B cell (primary cell): ENCODE results near the gene PXN. TPM values are rescaled to one million over a fixed set of nuclear protein-coding genes. Genes with fewer than 3 reads are reported as not detected.
A peak's percentile ranks its signal among the peaks of the same experiment; 100 is the strongest.

Experiments
- ATAC-seq: fragments of 200-7000 bp; cut with Tn5 transposase; one replicate; pipeline ENCODE4 v1.10.0; 2021; ENCODE audit warnings: low read depth, mild to moderate bottlenecking, moderate number of reproducible peaks, moderate library complexity
- CTCF ChIA-PET: fragments of 350-600 bp; sonication (Branson Sonifier 250); formaldehyde crosslinking; loops from one replicate; lab custom pipeline; 2021; ENCODE audit warnings: antibody characterized with exemption, inconsistent platforms; lab: Charles Lee
- POLR2A ChIA-PET: fragments of 350-600 bp; sonication (Branson Sonifier 250); formaldehyde crosslinking; loops from one replicate; lab custom pipeline; 2021; ENCODE audit warnings: antibody characterized with exemption; lab: Charles Lee
- DNase-seq: peaks from one replicate; pipeline ENCODE4 v3.0.0; 2013
- H2AFZ ChIP-seq: 2 replicates; pipeline ENCODE4 v1.6.1; 2012; ENCODE audit warnings: mild to moderate bottlenecking, low read depth, low read length; ENCODE audit not compliant: insufficient read depth, poor library complexity, severe bottlenecking
- H3K27ac ChIP-seq, 2 donors: 1 replicate in 1 of 2; 2 replicates in 1 of 2; pipeline ENCODE4 v1.5.1; 2012 to 2013; ENCODE audit warnings: low read length in 2 of 2, mild to moderate bottlenecking in 2 of 2, moderate library complexity in 1 of 2
- H3K27me3 ChIP-seq, 4 experiments: fragments of 200-600 bp in 1 of 4; sonication (generic) in 1 of 4; replicated peaks in 1 of 4; 1 replicate in 2 of 4; 2 replicates in 2 of 4; pipeline versions ENCODE4 v1.6.1 to v1.7.0; 2013 to 2016; ENCODE audit warnings: low read length in 3 of 4, mild to moderate bottlenecking in 2 of 4, mixed read lengths in 1 of 4, moderate library complexity in 1 of 4; ENCODE audit not compliant: insufficient read depth in 4 of 4, control insufficient read depth in 3 of 4; ENCODE audit errors: control extremely low read depth in 1 of 4
- H3K36me3 ChIP-seq, 2 experiments: replicated peaks in 1 of 2; 1 replicate in 1 of 2; 2 replicates in 1 of 2; pipeline versions ENCODE4 v1.6.1 to v1.7.1; 2013; ENCODE audit warnings: low read length in 1 of 2; ENCODE audit not compliant: insufficient read depth in 2 of 2, control insufficient read depth in 1 of 2; ENCODE audit errors: control extremely low read depth in 1 of 2, extremely low read depth in 1 of 2
- H3K4me1 ChIP-seq, 2 donors: fragments of 200-600 bp in 1 of 2; sonication (generic) in 1 of 2; 1 replicate in 1 of 2; 2 replicates in 1 of 2; pipeline versions ENCODE4 v1.5.1 to v1.6.1; 2013 to 2017; ENCODE audit warnings: low read length in 2 of 2; ENCODE audit not compliant: control insufficient read depth in 2 of 2, insufficient read depth in 2 of 2
- H3K4me2 ChIP-seq: replicated peaks from 2 replicates; pipeline ENCODE3; 2012; ENCODE audit warnings: mild to moderate bottlenecking, low read depth, low read length; ENCODE audit not compliant: poor library complexity, severe bottlenecking
- H3K4me3 ChIP-seq, 5 experiments: fragments of 200-600 bp in 1 of 5; sonication (generic) in 1 of 5; 1 replicate in 3 of 5; 2 replicates in 2 of 5; pipeline versions ENCODE4 v1.5.1 to v1.7.0; 2011 to 2016; ENCODE audit warnings: low read length in 4 of 5, mild to moderate bottlenecking in 4 of 5, low read depth in 2 of 5, control low read depth in 1 of 5, moderate library complexity in 1 of 5; ENCODE audit not compliant: insufficient read depth in 1 of 5; ENCODE audit errors: control extremely low read depth in 1 of 5, extremely low read depth in 1 of 5
- H3K79me2 ChIP-seq: fragments of 200-600 bp; sonication (generic); one replicate; pipeline ENCODE4 v1.6.0; 2016; ENCODE audit warnings: low read length; ENCODE audit not compliant: control insufficient read depth, insufficient read depth
- H3K9ac ChIP-seq: fragments of 200-600 bp; sonication (generic); 2 replicates; pipeline ENCODE4 v1.6.1; 2017; ENCODE audit warnings: mild to moderate bottlenecking, low read length, moderate library complexity
- H3K9me3 ChIP-seq, 3 donors: one replicate each; pipeline versions ENCODE4 v1.6.1 to v1.7.1; 2013; ENCODE audit warnings: low read length in 2 of 3; ENCODE audit not compliant: control insufficient read depth in 2 of 3, insufficient read depth in 1 of 3; ENCODE audit errors: control extremely low read depth in 1 of 3
- H4K20me1 ChIP-seq: 2 replicates; pipeline ENCODE4 v1.6.0; 2012; ENCODE audit warnings: mild to moderate bottlenecking, low read length; ENCODE audit not compliant: insufficient read depth, control insufficient read depth, poor library complexity, severe bottlenecking
- H3K27ac Mint-ChIP-seq: one replicate; pipeline ENCODE4 v1.8.0; 2021; ENCODE audit warnings: mixed read lengths
- H3K27me3 Mint-ChIP-seq: one replicate; pipeline ENCODE4 v1.8.0; 2021; ENCODE audit warnings: mixed read lengths
- H3K4me1 Mint-ChIP-seq: one replicate; pipeline ENCODE4 v1.8.0; 2021; ENCODE audit warnings: mixed read lengths
- H3K4me3 Mint-ChIP-seq: one replicate; pipeline ENCODE4 v1.8.0; 2021; ENCODE audit warnings: mixed read lengths
- H3K9me3 Mint-ChIP-seq: one replicate; pipeline ENCODE4 v1.8.0; 2022; ENCODE audit warnings: mixed read lengths; ENCODE audit not compliant: insufficient read depth
- CTCF ChIP-seq: fragments of 200-600 bp; IDR thresholded peaks from one replicate; pipeline ENCODE4 v1.8.0; 2022; ENCODE audit warnings: antibody characterized with exemption, mild to moderate bottlenecking
- EZH2 ChIP-seq: IDR thresholded peaks from 2 replicates; pipeline ENCODE4 v1.6.1; 2012; ENCODE audit warnings: borderline replicate concordance, low read depth, mild to moderate bottlenecking, moderate library complexity, low read length; ENCODE audit not compliant: insufficient read depth, poor library complexity, severe bottlenecking
- WGBS: methylation state at CpG from one replicate; pipeline ENCODE4 v1.1.5; 2013; ENCODE audit warnings: missing lambda C conversion rate; ENCODE audit not compliant: insufficient coverage; 5-methylcytosine and 5-hydroxymethylcytosine counted together
- intact Hi-C: fragments of 100-400 bp; cut with micrococcal nuclease; formaldehyde crosslinking; loops from one replicate; pipeline ENCODE4 v1.10.0; 2022
- polyA plus RNA-seq: library from polyadenylated mRNA; depleted of rRNA; stranded (reverse); fragments of >200 nt; gene quantifications from 2 replicates; pipeline ENCODE4 v1.2.3, GENCODE V29; 2012
- small RNA-seq: library from RNA; depleted of rRNA; stranded (forward); fragments of <200 nt; gene quantifications from one replicate; pipeline ENCODE3, GENCODE V24; 2012; ENCODE audit warnings: low replicate concordance, low read depth; ENCODE audit not compliant: insufficient read length
- total RNA-seq, 2 donors: library from RNA; stranded (reverse); fragments of 120-200 nt in 1 of 2; gene quantifications; 1 replicate in 1 of 2; 2 replicates in 1 of 2; pipeline versions ENCODE4 v1.2.3 to v1.2.4, GENCODE V29; 2013 to 2022

The PXN gene
- total and polyA plus RNA-seq, 2 donors (not counting 1 experiment from before 2014, with no cell fraction given), result 2.0 to 3.1 TPM

GRCh38 chr12:120161852-120162251, 103.7 kb downstream of the PXN start:
- intact Hi-C loops, result no loop called here
- no peak for DNase-seq
- no peak for TF ChIP-seq CTCF
- TF ChIP-seq EZH2, result no peak
- Histone ChIP-seq H3K27ac (no peak overlapping the region), H3K9me3 (no peaks in the 10 kb centered on the region), H3K36me3 (peaks cover 5 to 72% of the 10 kb centered on the region in 2 experiments), H3K27me3 (no peaks in the 10 kb centered on the region), H3K4me3 (no peak overlapping the region), H4K20me1 (no peaks in the 10 kb centered on the region), H3K4me2 (no peak overlapping the region), H3K79me2 (peaks cover 3% of the 10 kb centered on the region), H3K9ac (no peak overlapping the region), H2AFZ (no peak overlapping the region), H3K4me1 (peaks cover 0 to 4% of the 10 kb centered on the region in 2 donors)
- ChIA-PET CTCF (interaction anchor here (0.6 kb wide), 1 partner anchor 39 kb away, joined by 3 read pairs; the partner anchor contains the start of gene RPLP0), POLR2A (no interaction called here)
- H3K27me3 Mint-ChIP-seq, result no peaks in the 10 kb centered on the region
- 97% methylated on average over 11 of the region's 11 CpGs for WGBS
- H3K27ac Mint-ChIP-seq, result no peak overlapping the region
- no peaks in the 10 kb centered on the region for H3K9me3 Mint-ChIP-seq
- ATAC-seq, result no peak
- H3K4me3 Mint-ChIP-seq, result no peak overlapping the region
- peaks cover 2% of the 10 kb centered on the region for H3K4me1 Mint-ChIP-seq

Small RNA genes lying within 50 kb of the gene (small RNA-seq; reads per million reads assigned to genes)
- gene RNU4-1, result 30.6 reads per million, percentile 92 among the genes with 10 or more reads in this experiment
- 185 reads per million, percentile 96 among the genes with 10 or more reads in this experiment for gene RNU4-2
- not detected for gene RNU6-1088P

Other genes starting within 250 kb of the PXN start
- 50.1 and 52.9 TPM in 2 replicates for gene RAB35, start 149.0 kb downstream of the PXN start, total RNA-seq
- 20.4 and 24.8 TPM in 2 replicates for gene RAB35, start 149.0 kb downstream of the PXN start, polyA plus RNA-seq
- gene GCN1, start 71.0 kb downstream of the PXN start, total RNA-seq, result 127 and 160 TPM in 2 replicates
- 41.3 and 41.9 TPM in 2 replicates for gene GCN1, start 71.0 kb downstream of the PXN start, polyA plus RNA-seq
- 1,817 and 1,873 TPM in 2 replicates for gene RPLP0, start 64.6 kb downstream of the PXN start, total RNA-seq
- gene RPLP0, start 64.6 kb downstream of the PXN start, polyA plus RNA-seq, result 4,783 and 7,975 TPM in 2 replicates
- gene RNU4-2, start 26.2 kb upstream of the PXN start, total RNA-seq, result 12,344 and 13,004 TPM in 2 replicates
- not detected in 2 replicates for gene RNU4-2, start 26.2 kb upstream of the PXN start, polyA plus RNA-seq
- 3,269 and 3,426 TPM in 2 replicates for gene RNU4-1, start 27.5 kb upstream of the PXN start, total RNA-seq
- not detected in 2 replicates for gene RNU4-1, start 27.5 kb upstream of the PXN start, polyA plus RNA-seq
- gene SIRT4, start 36.6 kb upstream of the PXN start, total RNA-seq, result 2.5 and 4.8 TPM in 2 replicates
- gene SIRT4, start 36.6 kb upstream of the PXN start, polyA plus RNA-seq, result 1.3 and 1.5 TPM in 2 replicates
- gene PLA2G1B, start 62.0 kb upstream of the PXN start, total RNA-seq, result not detected in 2 replicates
- not detected in 2 replicates for gene PLA2G1B, start 62.0 kb upstream of the PXN start, polyA plus RNA-seq
- not detected in 2 replicates for gene MSI1, start 103.4 kb upstream of the PXN start, total RNA-seq
- gene MSI1, start 103.4 kb upstream of the PXN start, polyA plus RNA-seq, result not detected in 2 replicates
- 132 and 137 TPM in 2 replicates for gene COX6A1, start 172.4 kb upstream of the PXN start, total RNA-seq
- gene COX6A1, start 172.4 kb upstream of the PXN start, polyA plus RNA-seq, result 366 and 484 TPM in 2 replicates
- gene TRIAP1, start 180.7 kb upstream of the PXN start, total RNA-seq, result 15.8 and 19.6 TPM in 2 replicates
- 13.8 and 20.5 TPM in 2 replicates for gene TRIAP1, start 180.7 kb upstream of the PXN start, polyA plus RNA-seq
- 26.0 and 26.4 TPM in 2 replicates for gene GATC, start 180.7 kb upstream of the PXN start, total RNA-seq
- gene GATC, start 180.7 kb upstream of the PXN start, polyA plus RNA-seq, result 13.8 and 15.0 TPM in 2 replicates
- 151 and 157 TPM in 2 replicates for gene SRSF9, start 204.0 kb upstream of the PXN start, total RNA-seq
- 96.3 and 188 TPM in 2 replicates for gene SRSF9, start 204.0 kb upstream of the PXN start, polyA plus RNA-seq
- gene DYNLL1, start 230.4 kb upstream of the PXN start, total RNA-seq, result 132 and 138 TPM in 2 replicates
- 74.3 and 116 TPM in 2 replicates for gene DYNLL1, start 230.4 kb upstream of the PXN start, polyA plus RNA-seq